GM21367 (cell line): Measurements from ENCODE around the gene ARHGEF11.
"Not testable (repeated sequence)": the region's sequence is repeated elsewhere in the genome, so short reads cannot be mapped to it uniquely, and the experiment has no call there.

Experiments used
- ATAC-seq: cut with Tn5 transposase; IDR thresholded peaks from one replicate; pipeline ENCODE4 v1.9.1; 2021; ENCODE audit not compliant: unreplicated experiment

Gene ARHGEF11

GRCh38 chr1:157045250-157046218 lies at the start of gene ARHGEF11:
TSS of gene ARHGEF11 (minus strand) at chr1:157045742. CDS start at chr1:157044330, 1,412 bp downstream.
- peak; percentile 45 for ATAC-seq

- no peak for ATAC-seq
Measured at GRCh38 chr1:157095091-157095490, 49.5 kb upstream of the ARHGEF11 start.

- no peak for ATAC-seq
Measured at GRCh38 chr1:157092831-157093230, 47.3 kb upstream of the ARHGEF11 start.

- ATAC-seq: no peak
Measured at GRCh38 chr1:157091668-157092273, 46.2 kb upstream of the ARHGEF11 start.

- no peak for ATAC-seq
Measured at GRCh38 chr1:157091186-157091585, 45.6 kb upstream of the ARHGEF11 start.

- ATAC-seq: no peak
Measured at GRCh38 chr1:157090771-157091170, 45.2 kb upstream of the ARHGEF11 start.

- ATAC-seq: no peak
Measured at GRCh38 chr1:157090196-157090647, 44.7 kb upstream of the ARHGEF11 start.

GRCh38 chr1:157089789-157090188 lies 44.2 kb upstream of the ARHGEF11 start:
- no peak for ATAC-seq

GRCh38 chr1:157088607-157089006 lies 43.1 kb upstream of the ARHGEF11 start:
- ATAC-seq: no peak

GRCh38 chr1:157087030-157087429 lies 41.5 kb upstream of the ARHGEF11 start:
- no peak for ATAC-seq

GRCh38 chr1:157086299-157086698 lies 40.8 kb upstream of the ARHGEF11 start:
- no peak for ATAC-seq

GRCh38 chr1:157085421-157085820 lies 39.9 kb upstream of the ARHGEF11 start:
- no peak for ATAC-seq

- no peak for ATAC-seq
Measured at GRCh38 chr1:157084720-157085119, 39.2 kb upstream of the ARHGEF11 start.

- no peak for ATAC-seq
Measured at GRCh38 chr1:157081707-157082106, 36.2 kb upstream of the ARHGEF11 start.

GRCh38 chr1:157080714-157081113 lies 35.2 kb upstream of the ARHGEF11 start:
- no peak for ATAC-seq

- no peak for ATAC-seq
Measured at GRCh38 chr1:157077394-157077793, 31.9 kb upstream of the ARHGEF11 start.

- no peak for ATAC-seq
Measured at GRCh38 chr1:157073944-157074685, 28.6 kb upstream of the ARHGEF11 start.

- no peak for ATAC-seq
Measured at GRCh38 chr1:157069601-157070000, 24.1 kb upstream of the ARHGEF11 start.

GRCh38 chr1:157059241-157059640 lies 13.7 kb upstream of the ARHGEF11 start:
- ATAC-seq: not testable (repeated sequence)

GRCh38 chr1:157056269-157056668 lies 10.7 kb upstream of the ARHGEF11 start:
- ATAC-seq: no peak

- not testable (repeated sequence) for ATAC-seq
Measured at GRCh38 chr1:157055729-157056128, 10.2 kb upstream of the ARHGEF11 start.
